ENCODE measurements around the gene CAPS2. TPM values are rescaled to one million over a fixed set of nuclear protein-coding genes. Genes with fewer than 3 reads are reported as not detected.

CAPS2 gene
- total and polyA plus RNA-seq, 5 experiments from 2014 or later = 1.3 to 8.7 (median 4.7) TPM

GRCh38 chr12:75227132-75227531 is 103.0 kb downstream of the CAPS2 start:
- ATAC-seq = no peak
- H3K4me3 Mint-ChIP-seq = no peak overlapping the region
- POLR2A ChIA-PET = no interaction called here

More at GRCh38 chr12:75227132-75227531, 103.0 kb downstream of the CAPS2 start:
- Mint-ChIP-seq H3K4me1 (no peaks in the 10 kb centered on the region), H3K9me3 (peaks cover 0 to 20% (median 9%) of the 10 kb centered on the region in 9 donors), H3K27me3 (peaks cover 0 to 12% (median 0%) of the 10 kb centered on the region in 5 donors), H3K36me3 (peaks cover 0 to 17% (median 4%) of the 10 kb centered on the region in 3 donors), H3K27ac (no peak overlapping the region)
- DNase-seq = no peak

Other genes starting within 250 kb of the CAPS2 start
- gene KCNC2, start 120.5 kb downstream of the CAPS2 start, total RNA-seq = not detected
- gene KCNC2, start 120.5 kb downstream of the CAPS2 start, polyA plus RNA-seq = not detected
- gene GLIPR1L1, start 4.3 kb upstream of the CAPS2 start, total RNA-seq = not detected
- gene GLIPR1L1, start 4.3 kb upstream of the CAPS2 start, polyA plus RNA-seq = not detected
- gene GLIPR1L2, start 60.8 kb upstream of the CAPS2 start, total RNA-seq = 1 to 10 TPM in 1 of 2 experiments, under 1 TPM in 1; 0.91 to 1.2 TPM
- gene GLIPR1L2, start 60.8 kb upstream of the CAPS2 start, polyA plus RNA-seq = 1 to 10 TPM; 1.1 to 3.2 (median 1.4) TPM
- gene GLIPR1, start 150.4 kb upstream of the CAPS2 start, total RNA-seq = 10 to 100 TPM; 61.1 to 64.5 TPM
- 100 to 1,000 TPM in 1 of 3 donors, 10 to 100 TPM in 2; 51.2 to 117 (median 58.6) TPM for gene GLIPR1, start 150.4 kb upstream of the CAPS2 start, polyA plus RNA-seq
- gene KRR1, start 181.3 kb upstream of the CAPS2 start, total RNA-seq = 10 to 100 TPM; 79.3 to 80.4 TPM
- gene KRR1, start 181.3 kb upstream of the CAPS2 start, polyA plus RNA-seq = 10 to 100 TPM; 64.8 to 71.0 (median 66.7) TPM

All from naive thymus-derived CD8-positive, alpha-beta T cell (primary cell).